GM23338 (cell line): ENCODE data around the gene GGA1. TPM values are rescaled to one million over a fixed set of nuclear protein-coding genes. Genes with fewer than 3 reads are reported as not detected.

Experiments used
- ATAC-seq: fragments of 200-7000 bp; cut with Tn5 transposase; 3 replicates; pipeline ENCODE4 v1.9.1; 2020
- DNase-seq: peaks from one replicate; pipeline ENCODE4 v3.0.0-alpha.2; 2015; ENCODE audit warnings: low spot score
- H2AFZ ChIP-seq: fragments of 200-600 bp; sonication (generic); 2 replicates; pipeline ENCODE4 v1.8.0; 2016; ENCODE audit warnings: antibody characterized with exemption, mild to moderate bottlenecking, moderate library complexity
- H3F3A ChIP-seq: fragments of 200-600 bp; sonication (generic); replicated peaks from 2 replicates; pipeline ENCODE4 v1.8.0; 2017; ENCODE audit warnings: antibody characterized with exemption, mixed run types, low read depth
- H3K27ac ChIP-seq: fragments of 200-600 bp; sonication (generic); 2 replicates; pipeline ENCODE4 v1.6.1; 2016; ENCODE audit warnings: low read depth
- H3K27me3 ChIP-seq: fragments of 200-600 bp; sonication (generic); 2 replicates; pipeline ENCODE4 v1.8.0; 2016; ENCODE audit warnings: mild to moderate bottlenecking, mixed run types, moderate library complexity; ENCODE audit not compliant: insufficient read depth
- H3K36me3 ChIP-seq: fragments of 200-600 bp; sonication (generic); 2 replicates; pipeline ENCODE4 v1.8.0; 2016; ENCODE audit warnings: mild to moderate bottlenecking; ENCODE audit not compliant: insufficient read depth
- H3K4me1 ChIP-seq: fragments of 200-600 bp; sonication (generic); 2 replicates; pipeline ENCODE4 v1.8.0; 2016; ENCODE audit warnings: mild to moderate bottlenecking, moderate library complexity; ENCODE audit not compliant: insufficient read depth
- H3K4me2 ChIP-seq: fragments of 200-600 bp; sonication (generic); 2 replicates; pipeline ENCODE4 v1.7.1; 2017; ENCODE audit warnings: mixed run types
- H3K4me3 ChIP-seq: fragments of 200-600 bp; sonication (generic); 2 replicates; pipeline ENCODE4 v1.6.1; 2016; ENCODE audit warnings: mixed run types
- H3K79me2 ChIP-seq: fragments of 200-600 bp; sonication (generic); replicated peaks from 2 replicates; pipeline ENCODE4 v1.8.0; 2017; ENCODE audit warnings: mild to moderate bottlenecking; ENCODE audit not compliant: insufficient read depth
- H3K9me2 ChIP-seq: fragments of 200-600 bp; sonication (generic); 2 replicates; pipeline ENCODE4 v1.8.0; 2017; ENCODE audit not compliant: insufficient read depth
- H4K20me1 ChIP-seq: fragments of 200-600 bp; sonication (generic); replicated peaks from 2 replicates; pipeline ENCODE4 v1.8.0; 2017; ENCODE audit warnings: mild to moderate bottlenecking; ENCODE audit not compliant: insufficient read depth
- H3K27ac Mint-ChIP-seq: 2 replicates; pipeline ENCODE4 v1.8.0; 2020; ENCODE audit warnings: inconsistent platforms, mild to moderate bottlenecking, moderate library complexity, mixed read lengths
- H3K27me3 Mint-ChIP-seq: 3 replicates; pipeline ENCODE4 v1.8.0; 2022; ENCODE audit warnings: low read depth, mild to moderate bottlenecking, moderate library complexity, mixed read lengths, inconsistent platforms; ENCODE audit not compliant: insufficient read depth, poor library complexity
- H3K36me3 Mint-ChIP-seq: 3 replicates; pipeline ENCODE4 v1.8.0; 2021; ENCODE audit warnings: low read depth, mild to moderate bottlenecking, inconsistent platforms, moderate library complexity, mixed read lengths
- H3K4me1 Mint-ChIP-seq: 3 replicates; pipeline ENCODE4 v1.8.0; 2020; ENCODE audit warnings: mild to moderate bottlenecking, inconsistent platforms, mixed read lengths
- H3K4me3 Mint-ChIP-seq: 3 replicates; pipeline ENCODE4 v1.8.0; 2021; ENCODE audit warnings: moderate library complexity, mild to moderate bottlenecking, inconsistent platforms, mixed read lengths
- H3K9me3 Mint-ChIP-seq: 3 replicates; pipeline ENCODE4 v1.8.0; 2020; ENCODE audit warnings: moderate library complexity, mild to moderate bottlenecking, inconsistent platforms, mixed read lengths
- CREB1 ChIP-seq: fragments of 250-450 bp; sonication (Bioruptor Pico); IDR thresholded peaks from 2 replicates; pipeline ENCODE4 v1.5.0; 2020; ENCODE audit warnings: low read depth, mild to moderate bottlenecking, moderate library complexity
- CTCF ChIP-seq, 2 experiments: fragments of 200-600 bp in 1 of 2; sonication (generic) in 1 of 2; conservative IDR thresholded peaks; 2 replicates each; pipeline versions ENCODE4 v1.5.1 to v1.6.1; 2016 to 2017; ENCODE audit warnings: antibody characterized with exemption in 2 of 2, low read depth in 2 of 2, mild to moderate bottlenecking in 2 of 2, moderate library complexity in 1 of 2
- ETS1 ChIP-seq: IDR thresholded peaks from 2 replicates; pipeline ENCODE4 v1.6.1; 2016; ENCODE audit warnings: antibody characterized with exemption
- EZH2 ChIP-seq: fragments of 200-600 bp; sonication (generic); IDR thresholded peaks from one replicate; pipeline ENCODE4 v1.8.0; 2017; ENCODE audit warnings: antibody characterized with exemption, mild to moderate bottlenecking, low read depth; ENCODE audit not compliant: unreplicated experiment
- EZH2phosphoT487 ChIP-seq: fragments of 200-600 bp; sonication (generic); IDR thresholded peaks from one replicate; pipeline ENCODE4 v1.8.1; 2018; ENCODE audit warnings: antibody characterized with exemption; ENCODE audit not compliant: unreplicated experiment
- JUNB ChIP-seq: IDR thresholded peaks from one replicate; pipeline ENCODE4 v1.6.1; 2016; ENCODE audit warnings: antibody characterized with exemption; ENCODE audit not compliant: unreplicated experiment
- NANOG ChIP-seq: IDR thresholded peaks from 2 replicates; pipeline ENCODE4 v1.6.1; 2016; ENCODE audit warnings: antibody characterized with exemption, borderline replicate concordance
- POLR2AphosphoS5 ChIP-seq: IDR thresholded peaks from 2 replicates; pipeline ENCODE4 v1.6.1; 2016; ENCODE audit warnings: antibody characterized with exemption, low read depth
- STAT1 ChIP-seq: IDR thresholded peaks from one replicate; pipeline ENCODE4 v1.6.1; 2016; ENCODE audit warnings: antibody characterized with exemption; ENCODE audit not compliant: unreplicated experiment
- ZNF114 ChIP-seq: fragments of 250-450 bp; sonication (Bioruptor Pico); IDR thresholded peaks from 2 replicates; pipeline ENCODE4 v1.5.0; 2020; ENCODE audit warnings: mild to moderate bottlenecking, moderate library complexity
- ZNF331 ChIP-seq: fragments of 250-450 bp; sonication (Bioruptor Pico); IDR thresholded peaks from 2 replicates; pipeline ENCODE4 v1.5.0; 2020; ENCODE audit warnings: low read depth, mild to moderate bottlenecking, moderate library complexity
- polyA plus RNA-seq: library from polyadenylated mRNA; unstranded; fragments of >200 nt; fragmentation: Nextera tagmentation; extraction: Ambion mirVana; gene quantifications from 2 replicates; pipeline ENCODE4 v1.2.1, GENCODE V29; 2016
- total RNA-seq: library from RNA; depleted of rRNA; stranded (reverse); fragments of >200 nt; shearing (Covaris generic); gene quantifications from 2 replicates; pipeline ENCODE4 v1.2.3, GENCODE V29; 2014
- TF ChIP-seq, protein P1 (sequence below): IDR thresholded peaks from one replicate; pipeline ENCODE4 v1.6.1; 2018; ENCODE audit warnings: antibody characterized with exemption; ENCODE audit not compliant: unreplicated experiment

GGA1 gene
- total and polyA plus RNA-seq, 2 experiments from 2014 or later = 36.9 to 57.1 TPM

DNA sequence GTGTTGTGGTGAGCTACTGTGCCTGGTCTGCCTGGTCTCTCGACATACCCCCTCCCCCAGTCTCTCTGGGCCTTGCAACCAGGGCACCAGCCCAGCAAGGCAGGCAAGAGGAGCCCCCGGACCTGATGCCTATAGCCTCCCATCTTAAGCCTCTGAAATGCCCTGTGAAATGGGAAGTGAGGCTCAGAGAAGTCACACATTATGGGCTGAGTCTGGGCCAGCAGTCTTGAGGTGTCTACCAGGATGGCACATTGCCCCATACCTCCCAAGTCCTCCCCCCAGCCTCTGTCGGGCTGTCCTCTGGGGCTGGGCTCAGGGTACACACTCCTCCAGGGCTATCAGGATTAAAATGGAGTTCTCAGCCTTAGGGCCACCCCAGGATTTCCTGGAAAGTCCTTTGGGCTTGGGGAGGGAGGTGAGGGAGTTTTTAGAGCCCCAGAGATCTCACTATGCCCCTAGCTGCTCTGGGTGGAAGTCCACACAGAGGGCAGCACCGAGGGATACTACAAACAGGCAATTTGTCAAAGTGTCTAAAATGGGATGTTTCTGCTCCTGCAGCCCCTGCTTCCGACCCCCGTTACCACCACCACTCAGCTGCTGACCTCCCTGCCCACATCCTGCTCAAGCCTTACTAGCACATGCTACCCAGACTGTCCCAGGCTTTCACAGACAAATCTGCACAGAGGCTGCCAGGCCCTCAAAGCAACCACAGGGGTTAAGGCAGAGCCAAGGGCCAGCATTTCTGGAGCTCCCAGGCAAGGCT lies 27.7 kb downstream of the GGA1 start:
- Histone ChIP-seq H3K4me2 (0 out of 2 replicates have a peak overlapping the region, but pooled peaks have one; percentile 20), H3K9me2 (no peaks in the 10 kb centered on the region), H3K36me3 (no peaks in the 10 kb centered on the region), H3K27me3 (no peaks in the 10 kb centered on the region), H3K4me3 (no peak overlapping the region), H3K79me2 (peaks cover 6% of the 10 kb centered on the region; the same call in 1 of the 2 replicates), H2AFZ (no peak overlapping the region), H3K4me1 (peaks cover 33% of the 10 kb centered on the region), H3K27ac (no peak overlapping the region), H4K20me1 (no peaks in the 10 kb centered on the region; the same call in 1 of the 2 replicates), H3F3A (peaks cover 39% of the 10 kb centered on the region)
- TF ChIP-seq CTCF (conservative IDR thresholded peaks at IDR 0.05; ENCODE audit: low read depth in 2 of 2) = peak; percentile 23 to 36; a peak in 3 of 4 replicates
- no peak for TF ChIP-seq ZNF331
- peak; percentile 47 for DNase-seq
- Mint-ChIP-seq H3K36me3 (no peaks in the 10 kb centered on the region; the same call in 2 of the 3 replicates), H3K4me1 (peaks cover 41% of the 10 kb centered on the region), H3K27me3 (peaks cover 25% of the 10 kb centered on the region), H3K4me3 (no peak overlapping the region), H3K27ac (peak overlapping the region; percentile 75; the same call in 1 of the 2 replicates), H3K9me3 (no peaks in the 10 kb centered on the region)
- no peak for ATAC-seq

- peaks cover 41% of the 10 kb centered on the region for H3K4me1 Mint-ChIP-seq
- no peaks in the 10 kb centered on the region for H3K27me3 ChIP-seq
- no peak overlapping the region for H2AFZ ChIP-seq
- H3K27me3 Mint-ChIP-seq = peaks cover 25% of the 10 kb centered on the region
- no peaks in the 10 kb centered on the region for H3K9me2 ChIP-seq
- H3K4me2 ChIP-seq = 0 out of 2 replicates have a peak overlapping the region, but pooled peaks have one; percentile 20
- no peaks in the 10 kb centered on the region; the same call in 1 of the 2 replicates for H4K20me1 ChIP-seq
- H3K4me3 ChIP-seq = no peak overlapping the region
- H3K4me3 Mint-ChIP-seq = no peak overlapping the region
- H3K9me3 Mint-ChIP-seq = no peaks in the 10 kb centered on the region
- no peaks in the 10 kb centered on the region for H3K36me3 ChIP-seq
- H3K36me3 Mint-ChIP-seq = no peaks in the 10 kb centered on the region; the same call in 2 of the 3 replicates
- H3K4me1 ChIP-seq = peaks cover 33% of the 10 kb centered on the region
- peaks cover 42% of the 10 kb centered on the region for H3F3A ChIP-seq
- ATAC-seq = no peak
- no peak overlapping the region for H3K27ac Mint-ChIP-seq
- no peak overlapping the region for H3K27ac ChIP-seq
- peaks cover 6% of the 10 kb centered on the region; the same call in 1 of the 2 replicates for H3K79me2 ChIP-seq
- no peak for DNase-seq
- no peak for TF ChIP-seq CTCF (conservative IDR thresholded peaks at IDR 0.05; ENCODE audit: low read depth in 2 of 2)
- TF ChIP-seq ZNF114 (CRISPR knock-in tag) = no peak
- no peak for TF ChIP-seq EZH2
- no peak for TF ChIP-seq EZH2phosphoT487
- TF ChIP-seq CREB1 = no peak
- TF ChIP-seq POLR2AphosphoS5 = no peak
- no peak for TF ChIP-seq ETS1
- TF ChIP-seq JUNB = no peak
- TF ChIP-seq, protein P1, sequence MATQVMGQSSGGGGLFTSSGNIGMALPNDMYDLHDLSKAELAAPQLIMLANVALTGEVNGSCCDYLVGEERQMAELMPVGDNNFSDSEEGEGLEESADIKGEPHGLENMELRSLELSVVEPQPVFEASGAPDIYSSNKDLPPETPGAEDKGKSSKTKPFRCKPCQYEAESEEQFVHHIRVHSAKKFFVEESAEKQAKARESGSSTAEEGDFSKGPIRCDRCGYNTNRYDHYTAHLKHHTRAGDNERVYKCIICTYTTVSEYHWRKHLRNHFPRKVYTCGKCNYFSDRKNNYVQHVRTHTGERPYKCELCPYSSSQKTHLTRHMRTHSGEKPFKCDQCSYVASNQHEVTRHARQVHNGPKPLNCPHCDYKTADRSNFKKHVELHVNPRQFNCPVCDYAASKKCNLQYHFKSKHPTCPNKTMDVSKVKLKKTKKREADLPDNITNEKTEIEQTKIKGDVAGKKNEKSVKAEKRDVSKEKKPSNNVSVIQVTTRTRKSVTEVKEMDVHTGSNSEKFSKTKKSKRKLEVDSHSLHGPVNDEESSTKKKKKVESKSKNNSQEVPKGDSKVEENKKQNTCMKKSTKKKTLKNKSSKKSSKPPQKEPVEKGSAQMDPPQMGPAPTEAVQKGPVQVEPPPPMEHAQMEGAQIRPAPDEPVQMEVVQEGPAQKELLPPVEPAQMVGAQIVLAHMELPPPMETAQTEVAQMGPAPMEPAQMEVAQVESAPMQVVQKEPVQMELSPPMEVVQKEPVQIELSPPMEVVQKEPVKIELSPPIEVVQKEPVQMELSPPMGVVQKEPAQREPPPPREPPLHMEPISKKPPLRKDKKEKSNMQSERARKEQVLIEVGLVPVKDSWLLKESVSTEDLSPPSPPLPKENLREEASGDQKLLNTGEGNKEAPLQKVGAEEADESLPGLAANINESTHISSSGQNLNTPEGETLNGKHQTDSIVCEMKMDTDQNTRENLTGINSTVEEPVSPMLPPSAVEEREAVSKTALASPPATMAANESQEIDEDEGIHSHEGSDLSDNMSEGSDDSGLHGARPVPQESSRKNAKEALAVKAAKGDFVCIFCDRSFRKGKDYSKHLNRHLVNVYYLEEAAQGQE = no peak
- TF ChIP-seq NANOG = no peak
- TF ChIP-seq ZNF331 = no peak
- no peak for TF ChIP-seq STAT1
Measured at GRCh38 chr22:37636949-37637273, 28.3 kb downstream of the GGA1 start.
